Activated T-helper 2 cell treated with anti-CD3 and anti-CD28 coated beads, Interferon-gamma antibody, Interleukin-2, Interleukin-4, amounts not matched to agents 10 μg/mL and 5 μg/mL and 100 μg/mL, durations not matched to agents 14 hours and 24 hours and 36 hours (primary cell): Measurements from ENCODE around the gene ESRRA. TPM values are rescaled to one million over a fixed set of nuclear protein-coding genes. Genes with fewer than 3 reads are reported as not detected.

ENCODE experiments used
- DNase-seq: peaks from one replicate; pipeline ENCODE4 v3.0.0; 2021; ENCODE audit warnings: low spot score
- H3K27ac Mint-ChIP-seq: one replicate; pipeline ENCODE4 v1.8.0; 2021; ENCODE audit warnings: mixed read lengths
- H3K27me3 Mint-ChIP-seq: one replicate; pipeline ENCODE4 v1.8.0; 2021; ENCODE audit warnings: low read depth, mixed read lengths
- H3K36me3 Mint-ChIP-seq: one replicate; pipeline ENCODE4 v1.8.0; 2021; ENCODE audit warnings: low read depth, mixed read lengths
- H3K4me1 Mint-ChIP-seq: one replicate; pipeline ENCODE4 v1.8.0; 2021; ENCODE audit warnings: low read depth, mixed read lengths
- H3K4me3 Mint-ChIP-seq: one replicate; pipeline ENCODE4 v1.8.0; 2021; ENCODE audit warnings: low read depth, mild to moderate bottlenecking, moderate library complexity, mixed read lengths
- H3K9me3 Mint-ChIP-seq: one replicate; pipeline ENCODE4 v1.8.0; 2021; ENCODE audit warnings: mixed read lengths
- intact Hi-C: fragments of 100-400 bp; cut with micrococcal nuclease; formaldehyde crosslinking; loops from one replicate; pipeline ENCODE4 v1.15.1; 2023
- total RNA-seq: library from RNA; stranded (reverse); gene quantifications from 2 replicates; pipeline ENCODE4 v1.2.3, GENCODE V29; 2022

ESRRA gene
- 49.4 and 54.6 TPM in 2 replicates for total RNA-seq

GRCh38 chr11:64305075-64305690 is at the start of gene ESRRA:
TSS of gene ESRRA (plus strand) at chr11:64305524. CDS start at chr11:64307180, 1,656 bp downstream.
- peaks cover 8% of the 10 kb centered on the region for H3K27me3 Mint-ChIP-seq
- H3K4me1 Mint-ChIP-seq, result peaks cover 18% of the 10 kb centered on the region
- intact Hi-C loops, result loop anchor here (1.0 to 5.0 kb wide), 7 partner anchors 20 to 473 kb away; partner anchors contain the start of genes BAD, CCDC88B, FKBP2 and GPR137
- peaks cover 18% of the 10 kb centered on the region for H3K36me3 Mint-ChIP-seq
- H3K4me3 Mint-ChIP-seq, result peak within 1 kb of the TSS; percentile 94
- peak within 1 kb of the TSS; percentile 99 for H3K27ac Mint-ChIP-seq
- DNase-seq, result peak; percentile 99
- H3K9me3 Mint-ChIP-seq, result no peaks in the 10 kb centered on the region

- no peaks in the 10 kb centered on the region for H3K9me3 Mint-ChIP-seq
- H3K27ac Mint-ChIP-seq, result no peak overlapping the region
- H3K4me3 Mint-ChIP-seq, result no peak overlapping the region
- H3K27me3 Mint-ChIP-seq, result no peaks in the 10 kb centered on the region
- H3K36me3 Mint-ChIP-seq, result peaks cover 14% of the 10 kb centered on the region
- intact Hi-C loops, result no loop called here
- no peak for DNase-seq
- peaks cover 14% of the 10 kb centered on the region for H3K4me1 Mint-ChIP-seq
Measured at GRCh38 chr11:64256300-64256699, 49.0 kb upstream of the ESRRA start.

- Mint-ChIP-seq H3K27ac (no peak overlapping the region), H3K9me3 (no peaks in the 10 kb centered on the region), H3K27me3 (no peaks in the 10 kb centered on the region), H3K36me3 (peaks cover 22% of the 10 kb centered on the region), H3K4me1 (peaks cover 10% of the 10 kb centered on the region), H3K4me3 (no peak overlapping the region)
- DNase-seq, result no peak
- intact Hi-C loops, result no loop called here
Measured at GRCh38 chr11:64258356-64258755, 47.0 kb upstream of the ESRRA start.

GRCh38 chr11:64258946-64259532 is 46.3 kb upstream of the ESRRA start:
- H3K27ac Mint-ChIP-seq, result no peak overlapping the region
- H3K4me1 Mint-ChIP-seq, result peaks cover 7% of the 10 kb centered on the region
- H3K36me3 Mint-ChIP-seq, result peaks cover 22% of the 10 kb centered on the region
- intact Hi-C loops, result no loop called here
- H3K27me3 Mint-ChIP-seq, result no peaks in the 10 kb centered on the region
- H3K9me3 Mint-ChIP-seq, result no peaks in the 10 kb centered on the region
- H3K4me3 Mint-ChIP-seq, result no peak overlapping the region
- no peak for DNase-seq

- Mint-ChIP-seq H3K36me3 (peaks cover 22% of the 10 kb centered on the region), H3K4me1 (peaks cover 7% of the 10 kb centered on the region), H3K27ac (peak overlapping the region; percentile 26), H3K9me3 (no peaks in the 10 kb centered on the region), H3K27me3 (no peaks in the 10 kb centered on the region), H3K4me3 (no peak overlapping the region)
- no peak for DNase-seq
- intact Hi-C loops, result no loop called here
Measured at GRCh38 chr11:64259533-64260067, 45.7 kb upstream of the ESRRA start.

- Mint-ChIP-seq H3K36me3 (peaks cover 22% of the 10 kb centered on the region), H3K4me3 (no peak overlapping the region), H3K4me1 (peaks cover 7% of the 10 kb centered on the region), H3K9me3 (no peaks in the 10 kb centered on the region), H3K27me3 (no peaks in the 10 kb centered on the region), H3K27ac (peak overlapping the region; percentile 26)
- no peak for DNase-seq
- intact Hi-C loops, result no loop called here
Measured at GRCh38 chr11:64260147-64260708, 45.1 kb upstream of the ESRRA start.

- DNase-seq, result no peak
- peaks cover 7% of the 10 kb centered on the region for H3K4me1 Mint-ChIP-seq
- peaks cover 25% of the 10 kb centered on the region for H3K36me3 Mint-ChIP-seq
- no peaks in the 10 kb centered on the region for H3K9me3 Mint-ChIP-seq
- intact Hi-C loops, result no loop called here
- no peak overlapping the region for H3K27ac Mint-ChIP-seq
- no peaks in the 10 kb centered on the region for H3K27me3 Mint-ChIP-seq
- H3K4me3 Mint-ChIP-seq, result no peak overlapping the region
Measured at GRCh38 chr11:64261556-64262080, 43.7 kb upstream of the ESRRA start.

- no peak for DNase-seq
- Mint-ChIP-seq H3K27me3 (no peaks in the 10 kb centered on the region), H3K27ac (no peak overlapping the region), H3K9me3 (no peaks in the 10 kb centered on the region), H3K4me3 (no peak overlapping the region), H3K4me1 (peaks cover 7% of the 10 kb centered on the region), H3K36me3 (peaks cover 25% of the 10 kb centered on the region)
- intact Hi-C loops, result no loop called here
Measured at GRCh38 chr11:64262271-64263002, 42.9 kb upstream of the ESRRA start.

- Mint-ChIP-seq H3K36me3 (peaks cover 19% of the 10 kb centered on the region), H3K4me3 (no peak overlapping the region), H3K27me3 (no peaks in the 10 kb centered on the region), H3K4me1 (peaks cover 10% of the 10 kb centered on the region), H3K9me3 (no peaks in the 10 kb centered on the region), H3K27ac (no peak overlapping the region)
- intact Hi-C loops, result no loop called here
- DNase-seq, result no peak
Measured at GRCh38 chr11:64263021-64263946, 42.0 kb upstream of the ESRRA start.

GRCh38 chr11:64263947-64264317 is 41.4 kb upstream of the ESRRA start:
- H3K27me3 Mint-ChIP-seq, result no peaks in the 10 kb centered on the region
- H3K4me3 Mint-ChIP-seq, result no peak overlapping the region
- peaks cover 14% of the 10 kb centered on the region for H3K4me1 Mint-ChIP-seq
- H3K9me3 Mint-ChIP-seq, result no peaks in the 10 kb centered on the region
- intact Hi-C loops, result no loop called here
- no peak for DNase-seq
- peaks cover 22% of the 10 kb centered on the region for H3K36me3 Mint-ChIP-seq
- H3K27ac Mint-ChIP-seq, result no peak overlapping the region

GRCh38 chr11:64264371-64264852 is 40.9 kb upstream of the ESRRA start:
- H3K9me3 Mint-ChIP-seq, result no peaks in the 10 kb centered on the region
- H3K4me1 Mint-ChIP-seq, result peaks cover 15% of the 10 kb centered on the region
- peaks cover 20% of the 10 kb centered on the region for H3K36me3 Mint-ChIP-seq
- H3K27me3 Mint-ChIP-seq, result no peaks in the 10 kb centered on the region
- H3K27ac Mint-ChIP-seq, result no peak overlapping the region
- intact Hi-C loops, result no loop called here
- no peak overlapping the region for H3K4me3 Mint-ChIP-seq
- no peak for DNase-seq
